ENCODE measurements around the gene MAST3.

- TF ChIP-seq EP300 (IDR thresholded peaks at IDR 0.05; ENCODE audit: borderline replicate concordance in 1 of 2, low read depth in 1 of 2, low read length in 1 of 2) (no peak), EZH2phosphoT487 (IDR thresholded peaks at IDR 0.05; ENCODE audit: borderline replicate concordance, low read depth) (no peak), CTCF (IDR thresholded peaks at IDR 0.05) (no peak), TAF1 (IDR thresholded peaks at IDR 0.05; ENCODE audit: borderline replicate concordance, low read depth, low read length) (no peak), IRF3 (IDR thresholded peaks at IDR 0.05; ENCODE audit: low read depth, low read length) (no peak), CHD2 (IDR thresholded peaks at IDR 0.05; ENCODE audit: low read length, partially characterized antibody) (no peak), MXI1 (IDR thresholded peaks at IDR 0.05; ENCODE audit: low read depth, low read length) (no peak), POLR2AphosphoS5 (IDR thresholded peaks at IDR 0.05; ENCODE audit: low read depth, low read length) (no peak), USF2 (IDR thresholded peaks at IDR 0.05; ENCODE audit: borderline replicate concordance, low read depth, low read length) (no peak), SIN3A (IDR thresholded peaks at IDR 0.05; ENCODE audit: borderline replicate concordance, low read depth, low read length) (no peak), RCOR1 (IDR thresholded peaks at IDR 0.05; ENCODE audit: low read length) (no peak)
Measured at GRCh38 chr19:18055967-18056366, 41.6 kb upstream of the MAST3 start.
